HepG2 (cell line): Measurements from ENCODE around the gene CCL22. TPM values are rescaled to one million over a fixed set of nuclear protein-coding genes. Genes with fewer than 3 reads are reported as not detected.

Source experiments
- ATAC-seq: fragments of 200-7000 bp; cut with Tn5 transposase; 3 replicates; pipeline ENCODE4 v1.9.1; 2020; ENCODE audit warnings: mild to moderate bottlenecking, moderate library complexity
- BruUV-seq: library from RNA; stranded (reverse); fragments of 400-500 nt; replicated peaks from 2 replicates; lab custom pipeline; 2021; lab: Mats Ljungman, UMichigan
- CTCF ChIA-PET: fragments of 300-600 bp; formaldehyde crosslinking; extraction: SDS; loops from one replicate; lab custom pipeline; 2021; ENCODE audit warnings: low total read pairs, inconsistent platforms, low intra/inter-chr PET ratio; lab: Yijun Ruan, JAX
- POLR2A ChIA-PET: fragments of 350-600 bp; sonication (Branson Sonifier 250); formaldehyde crosslinking; loops from one replicate; lab custom pipeline; 2020; ENCODE audit warnings: antibody characterized with exemption, inconsistent platforms; lab: Yijun Ruan, JAX
- DNase-seq: peaks from one replicate; pipeline ENCODE4 v3.0.0-alpha.2; 2015; ENCODE audit warnings: low spot score
- FAIRE-seq: peaks from 3 replicates; lab custom pipeline; 2011; peaks lifted over from hg19 to GRCh38; lab: Jason Lieb, UNC
- H2AFZ ChIP-seq: one replicate; pipeline ENCODE4 v1.6.1; 2011; ENCODE audit warnings: low read length, inconsistent platforms
- H3K27ac ChIP-seq: fragments of 300-600 bp; 3 replicates; pipeline ENCODE4 v1.8.0; 2011; ENCODE audit warnings: mixed run types, mild to moderate bottlenecking, mixed read lengths, low read length, inconsistent platforms; ENCODE audit not compliant: insufficient read depth; ENCODE audit errors: extremely low read length
- H3K27me3 ChIP-seq, 2 experiments: fragments of 200-600 bp in 1 of 2; 2 replicates in 1 of 2; 3 replicates in 1 of 2; pipeline versions ENCODE4 v1.6.0 to v1.8.0; 2011; ENCODE audit warnings: low read length in 2 of 2, mild to moderate bottlenecking in 2 of 2, moderate library complexity in 2 of 2, inconsistent platforms in 1 of 2; ENCODE audit not compliant: insufficient read depth in 2 of 2, control insufficient read depth in 1 of 2
- H3K36me3 ChIP-seq, 2 experiments: fragments of 200-600 bp in 1 of 2; replicated peaks in 1 of 2; 2 replicates in 1 of 2; 3 replicates in 1 of 2; pipeline versions ENCODE4 v1.5.1 to v1.8.0; 2011; ENCODE audit warnings: low read length in 2 of 2, inconsistent platforms in 1 of 2; ENCODE audit not compliant: insufficient read depth in 2 of 2, control insufficient read depth in 1 of 2
- H3K4me1 ChIP-seq: 2 replicates; pipeline ENCODE4 v1.5.1; 2012; ENCODE audit warnings: low read length, inconsistent platforms; ENCODE audit not compliant: insufficient read depth
- H3K4me2 ChIP-seq: 2 replicates; pipeline ENCODE4 v1.6.0; 2011; ENCODE audit warnings: low read depth, low read length, inconsistent platforms
- H3K4me3 ChIP-seq, 3 experiments: fragments of 200-600 bp in 1 of 3; sonication (generic), shearing (Covaris generic) in 1 of 3; replicated peaks in 1 of 3; 2 replicates each; pipeline ENCODE4 v1.5.1; 2011 to 2016; ENCODE audit warnings: low read length in 3 of 3, inconsistent platforms in 2 of 3, low read depth in 2 of 3, mild to moderate bottlenecking in 2 of 3, control low read depth in 1 of 3, mixed read lengths in 1 of 3; ENCODE audit not compliant: insufficient read depth in 1 of 3
- H3K79me2 ChIP-seq: one replicate; pipeline ENCODE4 v1.6.1; 2011; ENCODE audit warnings: low read length, inconsistent platforms; ENCODE audit not compliant: insufficient read depth
- H3K9ac ChIP-seq: 2 replicates; pipeline ENCODE4 v1.6.0; 2011; ENCODE audit warnings: mild to moderate bottlenecking, low read depth, low read length, inconsistent platforms; ENCODE audit not compliant: insufficient read depth
- H3K9me3 ChIP-seq: 2 replicates; pipeline ENCODE4 v1.5.1; 2012; ENCODE audit warnings: mild to moderate bottlenecking, low read length
- H4K20me1 ChIP-seq: 2 replicates; pipeline ENCODE4 v1.6.0; 2011; ENCODE audit warnings: inconsistent platforms, mild to moderate bottlenecking, low read length, moderate library complexity; ENCODE audit not compliant: insufficient read depth
- HNF4A ChIP-seq: sonication (generic); formaldehyde crosslinking; IDR thresholded peaks from 2 replicates; pipeline ENCODE4 v1.4.0; 2020; ENCODE audit warnings: missing genetic modification reagents
- MED1 ChIP-seq: sonication (generic); formaldehyde crosslinking; IDR thresholded peaks from 2 replicates; pipeline ENCODE4 v1.4.0; 2020; ENCODE audit warnings: missing genetic modification reagents
- NAIF1 ChIP-seq: sonication (generic); formaldehyde crosslinking; IDR thresholded peaks from 2 replicates; pipeline ENCODE4 v1.5.0; 2020; ENCODE audit warnings: mild to moderate bottlenecking, missing genetic modification reagents, borderline replicate concordance
- SIX4 ChIP-seq: sonication (generic); formaldehyde crosslinking; IDR thresholded peaks from 2 replicates; pipeline ENCODE4 v1.4.0; 2020; ENCODE audit warnings: missing genetic modification reagents
- ZNF674 ChIP-seq: sonication (generic); formaldehyde crosslinking; IDR thresholded peaks from 2 replicates; pipeline ENCODE4 v1.5.0; 2020; ENCODE audit warnings: low read depth, mild to moderate bottlenecking, missing genetic modification reagents
- WGBS: methylation state at CpG from one replicate; pipeline ENCODE4 v1.1.6; 2017; ENCODE audit warnings: low lambda C conversion rate; 5-methylcytosine and 5-hydroxymethylcytosine counted together
- in situ Hi-C: cut with HindIII; loops from 2 replicates; pipeline ENCODE4 v1.10.0; 2017; ENCODE audit warnings: low pct_unique_long_range_greater_than_20kb; ENCODE audit not compliant: extremely low pct_ligation_motif_present
- intact Hi-C: fragments of 100-400 bp; cut with micrococcal nuclease; formaldehyde crosslinking; loops from one replicate; pipeline ENCODE4 v1.10.0; 2022; ENCODE audit not compliant: unreplicated experiment
- polyA plus RNA-seq, 8 experiments: library from polyadenylated mRNA; depleted of rRNA in 3 of 8; stranded (reverse) in 7 of 8; unstranded in 1 of 8; fragments of >200 nt; fragmentation: Illumina TruSeq in 4 of 8; extraction: Trizol in 4 of 8; gene quantifications; 2 replicates each; pipeline versions ENCODE4 v1.2.1 to v1.2.3, GENCODE V29; 2011 to 2016; ENCODE audit warnings: low read depth in 4 of 8, missing spikeins in 1 of 8, mixed read lengths in 1 of 8; ENCODE audit not compliant: insufficient read depth in 1 of 8
- total RNA-seq, 5 experiments: library from RNA; depleted of rRNA; stranded (reverse); fragments of >200 nt; fragmentation: Illumina TruSeq; extraction: Trizol; gene quantifications; 2 replicates each; pipeline ENCODE4 v1.2.3, GENCODE V29; 2016; ENCODE audit warnings: low read depth in 1 of 5
- TF ChIP-seq, protein P1 (sequence below): sonication (generic); formaldehyde crosslinking; IDR thresholded peaks from 2 replicates; pipeline ENCODE4 v1.5.0; 2020; ENCODE audit warnings: missing genetic modification reagents

The CCL22 gene
- total and polyA plus RNA-seq, 2 of the 13 experiments (the other 11 are each of a cell fraction or from before 2014, with no cell fraction given): not detected

DNA sequence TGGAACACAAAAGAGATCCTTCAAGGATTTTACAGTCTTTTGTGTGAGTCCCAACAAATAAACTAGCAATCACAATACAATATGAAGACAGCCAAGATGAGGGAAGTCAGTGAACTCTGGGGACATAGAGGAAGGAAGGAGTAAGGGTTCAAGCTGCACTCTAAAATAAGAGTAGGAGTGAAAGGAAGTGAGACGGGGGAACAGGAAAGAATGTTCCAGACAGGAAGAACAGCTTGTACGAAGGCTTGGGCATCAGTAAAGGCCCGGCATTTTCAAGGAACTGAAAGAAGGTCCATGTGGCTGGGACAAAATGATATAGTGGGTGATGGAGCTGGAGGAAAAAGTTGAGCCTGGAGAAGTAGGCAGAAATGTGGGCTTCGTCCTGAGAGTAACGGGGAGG, 50.5 kb downstream of the CCL22 start:
- peaks cover 25% of the 10 kb centered on the region; the same call in 1 of the 2 replicates for H3K4me1 ChIP-seq
- in situ Hi-C loops: no loop called here
- ChIA-PET CTCF (interaction anchor here (1.9 kb wide), 1 partner anchor 108 kb away, joined by 13 read pairs; no protein-coding TSS in a partner anchor), POLR2A (interaction anchor here (0.8 kb wide), 1 partner anchor 37 kb away, joined by 3 read pairs; the partner anchor contains the start of gene CX3CL1)
- peaks cover 5 to 49% of the 10 kb centered on the region in 2 experiments; a peak in 4 of 5 replicates for H3K27me3 ChIP-seq
- intact Hi-C loops: loop anchor here (1.0 kb wide), 1 partner anchor 105 kb away; no protein-coding TSS in a partner anchor
- no peaks in the 10 kb centered on the region for H3K9me3 ChIP-seq
- no peaks in the 10 kb centered on the region for H4K20me1 ChIP-seq
- H3K4me3 ChIP-seq: no peak overlapping the region
- no peak overlapping the region for H3K9ac ChIP-seq
- no TSS peak for BruUV-seq
- FAIRE-seq (no peak), ATAC-seq (no peak), DNase-seq (no peak)
- no peaks in the 10 kb centered on the region for H3K36me3 ChIP-seq
- WGBS: 66% methylated on average over 5 of the region's 5 CpGs
- H3K4me2 ChIP-seq: no peak overlapping the region
- no peak for TF ChIP-seq ZNF674
- TF ChIP-seq, protein P1, sequence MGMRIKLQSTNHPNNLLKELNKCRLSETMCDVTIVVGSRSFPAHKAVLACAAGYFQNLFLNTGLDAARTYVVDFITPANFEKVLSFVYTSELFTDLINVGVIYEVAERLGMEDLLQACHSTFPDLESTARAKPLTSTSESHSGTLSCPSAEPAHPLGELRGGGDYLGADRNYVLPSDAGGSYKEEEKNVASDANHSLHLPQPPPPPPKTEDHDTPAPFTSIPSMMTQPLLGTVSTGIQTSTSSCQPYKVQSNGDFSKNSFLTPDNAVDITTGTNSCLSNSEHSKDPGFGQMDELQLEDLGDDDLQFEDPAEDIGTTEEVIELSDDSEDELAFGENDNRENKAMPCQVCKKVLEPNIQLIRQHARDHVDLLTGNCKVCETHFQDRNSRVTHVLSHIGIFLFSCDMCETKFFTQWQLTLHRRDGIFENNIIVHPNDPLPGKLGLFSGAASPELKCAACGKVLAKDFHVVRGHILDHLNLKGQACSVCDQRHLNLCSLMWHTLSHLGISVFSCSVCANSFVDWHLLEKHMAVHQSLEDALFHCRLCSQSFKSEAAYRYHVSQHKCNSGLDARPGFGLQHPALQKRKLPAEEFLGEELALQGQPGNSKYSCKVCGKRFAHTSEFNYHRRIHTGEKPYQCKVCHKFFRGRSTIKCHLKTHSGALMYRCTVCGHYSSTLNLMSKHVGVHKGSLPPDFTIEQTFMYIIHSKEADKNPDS (CRISPR knock-in tag): no peak
- no peak for TF ChIP-seq SIX4 (CRISPR knock-in tag)
- TF ChIP-seq NAIF1 (CRISPR knock-in tag): no peak
- no peak for TF ChIP-seq MED1 (CRISPR knock-in tag)
- no peak for TF ChIP-seq HNF4A (CRISPR knock-in tag)
- no peaks in the 10 kb centered on the region for H3K79me2 ChIP-seq
- no peak overlapping the region for H3K27ac ChIP-seq
- no peak overlapping the region for H2AFZ ChIP-seq
